DOHH2 (cell line): Measurements from ENCODE around the gene MPRIP.

Experiments
- H3F3A ChIP-seq: fragments of 200-600 bp; sonication (generic), shearing (Covaris generic); 2 replicates; pipeline ENCODE4 v1.6.0; 2016; ENCODE audit warnings: antibody characterized with exemption, mild to moderate bottlenecking; ENCODE audit not compliant: control insufficient read depth, insufficient read depth
- H3K27ac ChIP-seq: fragments of 200-600 bp; sonication (generic); 2 replicates; pipeline ENCODE4 v1.5.1; 2014; ENCODE audit warnings: low read depth, mild to moderate bottlenecking, low read length, moderate library complexity
- H3K27me3 ChIP-seq: fragments of 200-600 bp; sonication (generic); 2 replicates; pipeline ENCODE4 v1.6.1; 2014; ENCODE audit warnings: mild to moderate bottlenecking, low read length, mixed read lengths; ENCODE audit not compliant: control insufficient read depth
- H3K36me3 ChIP-seq: fragments of 200-600 bp; sonication (generic); 2 replicates; pipeline ENCODE4 v1.6.1; 2014; ENCODE audit warnings: mild to moderate bottlenecking, low read length, moderate library complexity, mixed read lengths; ENCODE audit not compliant: control insufficient read depth
- H3K4me1 ChIP-seq: fragments of 200-600 bp; sonication (generic); 2 replicates; pipeline ENCODE4 v1.6.1; 2014; ENCODE audit warnings: mild to moderate bottlenecking, low read length, mixed read lengths; ENCODE audit not compliant: control insufficient read depth
- H3K4me2 ChIP-seq: fragments of 200-600 bp; sonication (generic); 2 replicates; pipeline ENCODE4 v1.6.0; 2014; ENCODE audit warnings: mild to moderate bottlenecking, low read length, moderate library complexity
- H3K4me3 ChIP-seq: fragments of 200-600 bp; sonication (generic); 2 replicates; pipeline ENCODE4 v1.5.1; 2014; ENCODE audit warnings: mild to moderate bottlenecking, low read length, mixed read lengths
- H3K79me2 ChIP-seq: fragments of 200-600 bp; sonication (generic); 2 replicates; pipeline ENCODE4 v1.6.1; 2014; ENCODE audit warnings: mild to moderate bottlenecking, low read length, mixed read lengths; ENCODE audit not compliant: control insufficient read depth
- H3K9me2 ChIP-seq: fragments of 200-600 bp; sonication (generic); replicated peaks from 2 replicates; pipeline ENCODE4 v1.6.1; 2014; ENCODE audit warnings: mild to moderate bottlenecking, low read length, mixed read lengths; ENCODE audit not compliant: control insufficient read depth
- H3K9me3 ChIP-seq: fragments of 200-600 bp; sonication (generic); 2 replicates; pipeline ENCODE4 v1.6.1; 2014; ENCODE audit warnings: antibody characterized with exemption, low read length, mixed read lengths; ENCODE audit not compliant: control insufficient read depth, insufficient read depth
- H4K20me1 ChIP-seq: fragments of 200-600 bp; sonication (generic); 2 replicates; pipeline ENCODE4 v1.6.0; 2014; ENCODE audit warnings: low read depth, mild to moderate bottlenecking, antibody characterized with exemption, low read length, moderate library complexity; ENCODE audit not compliant: control insufficient read depth, insufficient read depth
- EZH2phosphoT487 ChIP-seq: fragments of 200-600 bp; sonication (generic); IDR thresholded peaks from 2 replicates; pipeline ENCODE4 v1.6.1; 2017; ENCODE audit warnings: borderline replicate concordance, mild to moderate bottlenecking, antibody characterized with exemption, low read length, moderate library complexity, mixed read lengths
- TF ChIP-seq, protein P1 (sequence below): fragments of 200-600 bp; sonication (generic); IDR thresholded peaks from one replicate; pipeline ENCODE4 v1.5.1; 2014; ENCODE audit warnings: antibody characterized with exemption, mild to moderate bottlenecking, low read depth, low read length; ENCODE audit not compliant: poor library complexity, severe bottlenecking

MPRIP gene

DNA sequence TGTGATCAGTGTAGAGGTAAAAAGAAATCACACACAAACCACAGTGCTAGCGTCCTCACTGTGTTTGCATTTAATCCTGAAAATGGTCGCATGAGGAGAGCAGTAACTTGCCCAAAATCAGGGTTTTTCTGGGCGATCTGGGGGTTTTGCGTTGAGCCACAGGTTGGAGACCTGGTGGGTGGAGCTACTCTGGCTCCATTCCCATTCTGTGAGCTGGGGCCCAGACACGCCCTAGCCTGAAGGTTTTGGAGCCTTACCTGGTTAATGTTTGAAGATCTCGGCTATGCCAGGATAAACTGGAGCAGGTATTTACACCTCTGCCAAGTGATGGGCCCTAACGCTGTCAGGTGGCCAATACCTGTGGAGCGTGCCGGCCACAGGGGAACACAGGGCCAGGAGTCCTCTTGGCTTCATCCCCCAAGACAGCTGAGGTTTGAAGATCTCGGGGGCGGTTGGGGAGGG, 48.4 kb downstream of the MPRIP start:
- H3K79me2 ChIP-seq, result peaks cover 25% of the 10 kb centered on the region
- H3K4me2 ChIP-seq, result no peak overlapping the region
- H3K4me3 ChIP-seq, result no peak overlapping the region
- no peaks in the 10 kb centered on the region for H3K27me3 ChIP-seq
- peaks cover 40% of the 10 kb centered on the region for H3K4me1 ChIP-seq
- H3K36me3 ChIP-seq, result peaks cover 16% of the 10 kb centered on the region
- no peaks in the 10 kb centered on the region for H3K9me2 ChIP-seq
- no peaks in the 10 kb centered on the region; the same call in 1 of the 2 replicates for H3F3A ChIP-seq
- H4K20me1 ChIP-seq, result no peaks in the 10 kb centered on the region; the same call in 1 of the 2 replicates
- H3K9me3 ChIP-seq, result no peaks in the 10 kb centered on the region
- TF ChIP-seq EZH2phosphoT487, result no peak
- TF ChIP-seq, protein P1, sequence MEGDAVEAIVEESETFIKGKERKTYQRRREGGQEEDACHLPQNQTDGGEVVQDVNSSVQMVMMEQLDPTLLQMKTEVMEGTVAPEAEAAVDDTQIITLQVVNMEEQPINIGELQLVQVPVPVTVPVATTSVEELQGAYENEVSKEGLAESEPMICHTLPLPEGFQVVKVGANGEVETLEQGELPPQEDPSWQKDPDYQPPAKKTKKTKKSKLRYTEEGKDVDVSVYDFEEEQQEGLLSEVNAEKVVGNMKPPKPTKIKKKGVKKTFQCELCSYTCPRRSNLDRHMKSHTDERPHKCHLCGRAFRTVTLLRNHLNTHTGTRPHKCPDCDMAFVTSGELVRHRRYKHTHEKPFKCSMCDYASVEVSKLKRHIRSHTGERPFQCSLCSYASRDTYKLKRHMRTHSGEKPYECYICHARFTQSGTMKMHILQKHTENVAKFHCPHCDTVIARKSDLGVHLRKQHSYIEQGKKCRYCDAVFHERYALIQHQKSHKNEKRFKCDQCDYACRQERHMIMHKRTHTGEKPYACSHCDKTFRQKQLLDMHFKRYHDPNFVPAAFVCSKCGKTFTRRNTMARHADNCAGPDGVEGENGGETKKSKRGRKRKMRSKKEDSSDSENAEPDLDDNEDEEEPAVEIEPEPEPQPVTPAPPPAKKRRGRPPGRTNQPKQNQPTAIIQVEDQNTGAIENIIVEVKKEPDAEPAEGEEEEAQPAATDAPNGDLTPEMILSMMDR, result no peak
- no peak overlapping the region for H3K27ac ChIP-seq

DNA sequence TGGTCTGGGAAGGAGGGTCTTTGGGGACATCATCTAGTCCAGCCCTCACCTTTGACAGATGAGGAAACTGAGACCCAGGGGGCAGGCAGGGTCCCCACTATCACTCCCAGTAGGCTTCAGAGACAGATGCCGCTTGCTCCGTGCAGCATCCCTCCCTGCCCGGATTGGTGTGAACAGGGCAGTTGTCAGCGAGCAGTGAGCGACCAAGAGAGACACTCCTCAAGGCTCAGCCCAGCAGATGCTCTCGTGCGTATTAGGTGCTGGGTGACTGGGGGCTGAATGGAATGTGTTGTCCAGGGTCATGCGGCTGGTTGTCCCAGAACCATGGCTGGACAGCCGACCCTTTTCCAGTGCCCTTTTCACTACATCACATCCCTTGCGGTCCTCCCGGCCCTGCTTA, 49.0 kb downstream of the MPRIP start:
- no peak for TF ChIP-seq EZH2phosphoT487
- TF ChIP-seq, protein P1, result no peak
- H3K9me2 ChIP-seq, result no peaks in the 10 kb centered on the region
- no peaks in the 10 kb centered on the region; the same call in 1 of the 2 replicates for H3F3A ChIP-seq
- no peak overlapping the region for H3K27ac ChIP-seq
- peaks cover 14% of the 10 kb centered on the region for H3K36me3 ChIP-seq
- no peak overlapping the region for H3K4me3 ChIP-seq
- H4K20me1 ChIP-seq, result no peaks in the 10 kb centered on the region; the same call in 1 of the 2 replicates
- peaks cover 40% of the 10 kb centered on the region for H3K4me1 ChIP-seq
- no peaks in the 10 kb centered on the region for H3K9me3 ChIP-seq
- no peaks in the 10 kb centered on the region for H3K27me3 ChIP-seq
- peaks cover 25% of the 10 kb centered on the region for H3K79me2 ChIP-seq
- H3K4me2 ChIP-seq, result no peak overlapping the region

- no peak overlapping the region for H3K4me3 ChIP-seq
- H3K4me2 ChIP-seq, result no peak overlapping the region
- H3K27me3 ChIP-seq, result no peaks in the 10 kb centered on the region
- peaks cover 32% of the 10 kb centered on the region for H3K4me1 ChIP-seq
- no peaks in the 10 kb centered on the region; the same call in 1 of the 2 replicates for H3F3A ChIP-seq
- H3K27ac ChIP-seq, result no peak overlapping the region
- H3K36me3 ChIP-seq, result peaks cover 16% of the 10 kb centered on the region
- no peaks in the 10 kb centered on the region for H3K9me2 ChIP-seq
- H3K9me3 ChIP-seq, result no peaks in the 10 kb centered on the region
- no peak for TF ChIP-seq EZH2phosphoT487
- TF ChIP-seq, protein P1, result no peak
- H4K20me1 ChIP-seq, result no peaks in the 10 kb centered on the region; the same call in 1 of the 2 replicates
- peaks cover 23% of the 10 kb centered on the region for H3K79me2 ChIP-seq
Measured at GRCh38 chr17:17091856-17092756, 49.8 kb downstream of the MPRIP start.
